G401.6 (cell line): ENCODE data around the gene CPN1.
"Not testable (repeated sequence)": the region's sequence is repeated elsewhere in the genome, so short reads cannot be mapped to it uniquely, and the experiment has no call there.

ENCODE experiments used
- FAIRE-seq: peaks from 2 replicates; lab custom pipeline; 2012; peaks lifted over from hg19 to GRCh38; lab: Jason Lieb, UNC

Gene CPN1

GRCh38 chr10:100081075-100082001 lies at the start of gene CPN1:
TSS of gene CPN1 (minus strand) at chr10:100081869. CDS start at chr10:100081625, 244 bp downstream.
- no peak for FAIRE-seq

DNA sequence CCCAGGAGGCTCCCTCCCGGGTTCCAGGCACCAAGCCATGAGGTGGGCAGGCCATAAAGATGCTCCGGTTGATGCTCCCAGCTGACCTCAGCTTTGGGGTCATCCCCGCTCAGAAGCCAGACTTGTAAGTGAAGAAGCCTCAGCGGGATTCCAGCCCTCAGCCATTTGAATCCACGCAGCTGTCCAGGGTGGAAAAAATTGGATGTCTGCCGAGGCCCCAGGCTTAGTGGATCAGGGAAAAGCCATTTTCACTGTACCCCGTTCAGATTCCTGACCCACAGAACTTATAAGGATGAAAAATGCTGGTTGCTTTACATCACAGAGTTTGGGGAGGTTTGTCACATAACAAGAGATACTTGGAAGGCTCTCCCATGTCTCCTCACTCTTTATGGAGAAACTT lies 49.2 kb upstream of the CPN1 start:
- no peak for FAIRE-seq

- no peak for FAIRE-seq
Measured at GRCh38 chr10:100129424-100129823, 47.8 kb upstream of the CPN1 start.

DNA sequence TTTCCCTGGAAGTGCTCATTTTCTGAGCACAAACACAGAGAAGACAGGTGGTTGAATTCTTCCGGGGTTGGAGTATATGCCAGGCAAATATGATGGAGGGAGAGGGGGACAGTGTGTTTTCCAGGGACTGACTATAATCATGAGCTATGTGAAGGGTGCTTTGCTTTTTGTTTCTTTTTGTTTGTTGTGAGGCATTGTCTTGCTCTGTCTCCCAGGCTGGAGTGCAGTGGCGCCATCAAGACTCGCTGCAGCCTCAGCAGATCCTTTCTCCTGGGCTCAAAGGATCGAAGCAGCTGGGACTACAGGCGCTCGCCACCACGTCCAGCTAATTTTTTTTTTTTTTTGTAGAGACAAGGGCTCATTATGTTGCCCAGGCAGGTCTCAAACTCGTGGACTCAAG lies 47.3 kb upstream of the CPN1 start:
- no peak for FAIRE-seq

DNA sequence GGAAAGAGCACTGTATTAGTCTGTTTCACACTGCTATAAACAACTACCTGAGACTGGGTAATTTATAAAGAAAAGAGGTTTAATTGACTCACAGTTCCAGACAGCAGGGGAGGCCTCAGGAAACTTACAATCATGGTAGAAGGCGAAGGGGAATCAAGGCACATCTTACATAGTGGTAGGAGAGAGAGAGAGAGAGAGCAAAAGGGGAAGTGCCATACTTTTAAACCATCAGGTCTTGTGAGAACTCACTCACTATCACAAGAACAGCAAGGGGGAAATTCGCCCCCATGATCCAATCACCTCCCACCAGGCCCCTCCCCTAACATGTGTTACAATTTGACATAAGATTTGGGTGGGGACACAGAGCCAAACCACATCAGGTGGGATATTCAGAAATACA lies 43.7 kb upstream of the CPN1 start:
- not testable (repeated sequence) for FAIRE-seq

DNA sequence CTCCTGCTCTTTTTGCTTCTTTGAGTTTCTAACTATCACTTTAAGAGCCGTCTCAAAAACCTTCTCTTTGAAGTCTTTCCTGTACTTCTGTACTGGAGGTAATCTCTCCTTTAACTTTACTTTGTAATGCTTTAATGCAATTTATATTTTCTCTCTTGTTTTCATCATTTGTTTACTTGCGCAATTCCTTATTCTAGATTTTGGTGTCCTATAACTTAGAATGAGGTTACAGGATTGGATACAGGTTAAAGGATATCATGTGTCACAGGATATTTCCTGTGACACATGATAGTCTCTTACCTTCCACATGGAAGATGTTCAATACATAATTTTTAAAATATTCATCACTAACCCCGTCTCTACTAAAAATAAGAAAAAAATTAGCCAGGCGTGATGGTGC lies 42.4 kb upstream of the CPN1 start:
- FAIRE-seq, result no peak

DNA sequence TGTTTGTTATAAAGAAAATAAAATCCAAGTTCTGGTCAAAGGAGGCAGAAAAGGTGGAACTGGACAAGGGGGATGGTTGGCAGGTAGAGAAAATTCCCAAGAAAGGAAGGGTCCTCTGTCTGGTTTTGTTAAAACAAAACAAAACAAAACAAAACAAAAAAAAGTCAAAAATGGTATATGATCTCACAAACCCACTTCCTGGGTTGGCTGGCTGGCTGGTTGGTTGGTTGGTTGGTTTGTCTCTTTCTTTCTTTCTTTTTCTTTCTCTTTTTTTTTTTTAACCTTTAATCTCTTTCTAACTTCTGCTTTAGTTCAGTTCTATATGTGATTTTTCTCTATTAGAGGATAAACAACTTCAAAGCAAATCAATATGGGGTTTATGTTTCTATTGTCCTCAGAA lies 41.1 kb upstream of the CPN1 start:
- FAIRE-seq, result no peak

- no peak for FAIRE-seq
Measured at GRCh38 chr10:100120550-100120949, 38.9 kb upstream of the CPN1 start.

DNA sequence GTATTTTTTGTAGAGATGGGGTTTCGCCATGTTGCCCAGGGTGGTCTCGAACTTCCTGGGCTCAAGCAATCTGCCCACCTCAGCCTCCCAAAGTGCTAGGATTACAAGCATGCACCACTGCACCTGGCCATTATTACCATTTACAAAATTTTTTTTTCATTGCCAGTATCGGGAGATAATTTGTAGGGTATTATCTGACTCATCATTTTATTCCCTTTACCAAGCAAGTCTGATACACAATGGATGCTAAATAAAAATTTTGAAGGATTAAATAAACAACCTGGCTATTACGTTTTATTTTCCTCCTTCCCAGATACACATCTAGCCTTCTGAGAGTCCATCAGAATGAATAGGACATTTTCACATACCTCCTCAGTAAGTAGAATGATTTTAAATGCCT lies 38.1 kb upstream of the CPN1 start:
- FAIRE-seq, result no peak

DNA sequence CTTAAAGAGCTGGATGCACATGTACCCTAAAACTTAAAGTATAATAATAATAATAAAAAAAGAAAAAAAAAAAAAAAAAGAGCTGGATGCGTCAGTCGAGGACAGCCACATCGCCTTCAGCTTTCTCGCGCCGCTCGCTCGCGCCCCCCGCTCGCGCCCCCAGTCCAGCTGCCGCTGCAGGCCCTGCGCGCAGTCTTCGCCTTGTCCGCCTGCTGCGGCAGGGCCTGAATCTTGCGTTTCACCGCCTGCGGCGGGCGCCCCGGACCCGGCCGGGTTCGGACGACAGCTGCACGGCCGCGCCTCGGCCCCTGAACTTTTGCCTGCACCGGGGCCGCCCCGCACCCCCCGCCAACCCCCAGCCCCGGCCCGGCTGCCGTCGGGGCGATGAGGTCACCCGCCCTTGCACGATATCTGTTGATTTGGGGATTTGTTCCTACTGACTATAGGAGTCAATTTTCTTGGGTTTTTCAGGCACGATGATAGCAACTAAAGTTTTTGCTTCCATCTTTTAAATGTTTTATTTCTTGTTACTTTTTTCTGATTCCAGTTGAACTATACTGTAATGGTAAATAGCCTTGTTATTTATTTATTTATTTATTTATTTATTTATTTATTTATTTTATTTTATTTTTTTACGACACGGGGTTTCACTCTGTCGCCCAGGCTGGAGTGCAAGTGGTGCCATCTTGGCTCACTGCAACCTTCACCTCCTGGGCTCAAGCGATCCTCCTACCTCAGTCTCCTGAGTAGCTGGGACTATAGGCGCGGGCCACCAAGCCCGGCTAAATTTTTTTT lies 33.5 kb upstream of the CPN1 start:
- no peak for FAIRE-seq

DNA sequence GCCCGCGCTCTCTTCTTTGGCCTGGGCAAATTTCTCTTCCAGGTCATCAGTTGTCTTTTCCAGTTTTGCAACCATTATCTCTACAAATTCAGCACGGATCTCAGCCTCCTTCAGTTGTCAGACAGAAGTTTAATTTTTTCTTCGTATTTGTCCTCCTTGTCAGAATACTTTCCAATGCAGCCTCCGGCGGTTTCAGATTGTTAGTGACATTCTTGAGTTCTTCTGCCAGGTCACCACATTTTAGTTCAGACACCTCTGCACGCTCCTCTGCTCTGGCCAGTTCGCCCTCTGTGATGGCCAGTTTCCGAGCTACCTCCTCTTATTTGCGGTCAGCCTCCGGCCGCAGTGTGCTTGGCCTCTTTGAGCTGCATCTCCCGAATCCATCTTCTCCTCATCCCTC lies 32.8 kb upstream of the CPN1 start:
- FAIRE-seq, result no peak

DNA sequence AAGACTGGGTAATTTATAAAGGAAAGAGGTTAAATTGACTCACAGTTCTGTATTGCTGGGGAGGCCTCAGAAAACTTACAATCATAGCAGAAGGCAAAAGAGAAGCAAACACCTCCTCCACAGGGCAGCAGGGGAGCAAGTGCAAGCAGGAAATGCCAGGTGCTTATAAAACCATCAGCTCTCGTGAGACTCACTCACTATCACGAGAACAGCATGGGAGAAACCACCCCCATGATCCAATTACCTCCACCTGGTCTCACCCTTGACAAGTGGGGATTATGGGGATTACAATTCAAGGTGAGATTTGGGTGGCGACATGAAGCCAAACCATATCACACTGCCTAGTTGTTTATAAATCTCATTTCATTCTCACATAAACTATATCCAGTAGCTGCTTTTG lies 28.0 kb upstream of the CPN1 start:
- FAIRE-seq, result no peak

GRCh38 chr10:100106865-100107264 lies 25.2 kb upstream of the CPN1 start:
- no peak for FAIRE-seq

- FAIRE-seq, result no peak
Measured at GRCh38 chr10:100104300-100104699, 22.6 kb upstream of the CPN1 start.

GRCh38 chr10:100103581-100103980 lies 21.9 kb upstream of the CPN1 start:
- FAIRE-seq, result no peak

- no peak for FAIRE-seq
Measured at GRCh38 chr10:100101192-100102076, 19.8 kb upstream of the CPN1 start.

DNA sequence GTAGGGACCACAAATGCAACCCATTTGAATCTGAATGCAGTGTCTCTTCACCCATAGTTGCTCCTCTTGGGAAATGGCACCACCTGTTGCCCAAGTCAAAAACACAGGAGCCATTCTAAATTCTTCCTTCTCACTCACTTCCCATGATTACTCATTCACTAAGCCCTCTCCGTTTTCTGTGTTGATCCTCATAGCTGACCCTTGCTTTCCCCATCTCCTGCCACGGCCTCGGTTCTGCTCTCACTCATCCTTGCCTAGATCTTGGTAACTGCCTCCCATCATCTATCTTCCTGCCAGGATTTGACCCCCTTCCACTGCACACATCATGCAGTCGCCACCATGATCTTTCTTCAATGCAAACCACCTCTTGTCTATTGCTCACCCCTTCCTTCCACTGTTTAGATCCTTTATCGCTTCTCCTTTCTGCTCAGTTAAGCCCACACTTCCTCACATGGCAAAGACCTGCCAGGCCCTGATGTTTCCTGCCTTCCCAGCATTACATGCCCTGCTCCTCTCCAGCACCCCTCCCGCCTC lies 19.0 kb upstream of the CPN1 start:
- no peak for FAIRE-seq

DNA sequence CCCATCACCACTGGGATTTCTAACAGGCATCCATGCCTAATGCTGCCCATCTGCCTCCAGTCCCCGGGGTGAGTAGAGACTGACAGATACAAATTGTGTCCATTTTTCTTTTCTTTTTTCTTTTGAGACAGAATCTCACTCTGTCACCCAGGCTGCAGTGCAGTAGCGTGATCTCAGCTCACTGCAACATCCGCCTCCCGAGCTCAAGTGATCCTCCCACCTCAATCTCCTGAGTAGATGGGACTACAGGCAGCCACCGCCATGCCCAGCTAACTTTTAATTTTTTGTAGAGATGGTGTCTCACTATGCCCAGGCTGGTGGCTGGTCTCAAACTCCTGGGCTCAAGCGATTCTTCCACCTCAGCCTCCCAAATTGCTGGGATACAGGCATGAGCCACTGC lies 7.6 kb upstream of the CPN1 start:
- FAIRE-seq, result no peak

DNA sequence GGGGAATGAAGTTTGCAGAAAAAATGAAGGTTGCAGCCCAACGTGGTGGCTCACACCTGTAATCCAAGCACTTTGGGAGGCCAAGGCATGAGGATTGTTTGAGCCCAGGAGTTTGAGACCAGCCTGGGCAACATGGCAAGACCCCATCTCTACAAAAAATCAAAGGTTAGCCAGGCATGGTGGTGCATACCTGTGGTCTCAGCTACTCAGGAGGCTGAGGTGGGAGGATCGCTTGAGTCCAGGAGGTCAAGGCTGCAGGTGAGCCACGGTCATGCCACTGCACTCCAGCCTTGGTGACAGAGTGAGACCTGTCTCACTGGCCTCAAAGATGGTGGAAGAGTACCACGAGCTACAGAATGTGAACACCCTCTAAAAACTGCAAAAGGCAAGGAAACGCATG lies 5.0 kb upstream of the CPN1 start:
- not testable (repeated sequence) for FAIRE-seq

DNA sequence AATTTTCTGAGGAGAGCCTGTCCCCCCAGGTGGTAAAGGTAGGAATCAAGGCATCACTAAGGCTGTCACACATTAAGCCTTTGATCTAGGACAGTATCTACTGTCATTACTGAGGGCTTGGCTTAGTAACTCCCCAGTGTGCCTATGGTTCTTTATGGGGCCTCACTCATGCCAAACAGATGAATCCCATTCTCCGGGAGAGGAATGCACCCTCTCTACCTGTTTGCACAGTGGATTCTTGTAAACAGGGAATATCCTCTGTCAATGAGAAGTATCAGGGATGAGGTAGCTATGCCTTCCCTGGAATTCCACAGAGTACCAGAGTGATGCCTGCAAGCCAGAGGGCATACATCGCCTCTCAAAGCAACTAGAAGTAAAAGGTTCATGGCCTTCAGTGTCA lies 3.9 kb upstream of the CPN1 start:
- no peak for FAIRE-seq

DNA sequence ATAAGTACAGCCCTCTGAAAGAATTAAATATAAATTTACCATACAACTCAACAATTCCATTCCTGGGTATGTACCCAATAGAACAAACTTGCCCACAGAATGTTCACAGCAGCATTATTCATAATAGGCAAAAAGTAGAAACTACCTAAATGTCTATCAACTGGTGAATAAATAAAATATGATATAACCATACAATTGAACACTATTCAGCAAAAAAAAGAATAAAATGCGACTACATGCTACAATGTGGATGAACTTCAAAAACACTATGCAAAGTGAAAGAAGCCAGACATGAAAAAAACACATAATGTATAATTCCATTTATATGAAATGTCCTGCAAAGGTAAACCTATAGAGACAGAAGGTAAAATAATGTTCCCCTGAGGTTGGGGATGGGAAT lies 2.0 kb upstream of the CPN1 start:
- FAIRE-seq, result no peak

DNA sequence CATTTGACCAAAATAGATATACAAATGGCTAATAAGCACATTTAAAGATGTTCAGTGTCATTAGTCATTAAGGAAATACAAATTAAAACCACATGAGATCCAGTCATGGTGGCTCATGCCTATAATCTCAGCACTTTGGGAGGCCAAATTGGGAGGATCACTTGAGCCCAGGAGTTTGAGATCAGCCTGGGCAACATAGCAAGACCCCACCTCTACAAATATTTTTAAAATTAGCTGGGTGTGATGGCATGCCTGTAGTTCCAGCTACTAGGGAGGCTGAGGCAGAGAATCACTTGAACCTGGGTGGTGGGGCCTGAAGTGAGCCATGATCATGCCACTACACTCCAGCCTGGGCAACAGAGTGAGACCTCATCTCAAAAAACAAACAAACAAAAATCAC lies 607 bp upstream of the CPN1 start:
- FAIRE-seq, result not testable (repeated sequence)
